ENCODE measurements around the gene ATP8A2. TPM values are rescaled to one million over a fixed set of nuclear protein-coding genes. Genes with fewer than 3 reads are reported as not detected.
A peak's percentile ranks its signal among the peaks of the same experiment; 100 is the strongest.

Gene ATP8A2
- total RNA-seq, 6 donors from 2014 or later = 0.55 to 1.5 (median 0.87) TPM

- H3K36me3 ChIP-seq = no peaks in the 10 kb centered on the region
- no peak for TF ChIP-seq POLR2A (IDR thresholded peaks at IDR 0.05)
- TF ChIP-seq CTCF (IDR thresholded peaks at IDR 0.05) = no peak
- no peak for TF ChIP-seq EP300 (IDR thresholded peaks at IDR 0.05)
- no peak for TF ChIP-seq POLR2AphosphoS5 (IDR thresholded peaks at IDR 0.05)
- H3K4me1 ChIP-seq = peaks cover 0 to 7% (median 0%) of the 10 kb centered on the region in 4 donors
- WGBS, 2 donors = 60 to 67% methylated on average over 2 of the region's 2 CpGs
- no peaks in the 10 kb centered on the region for H3K27me3 ChIP-seq
- no peak overlapping the region for H3K4me3 ChIP-seq
- no peak overlapping the region for H3K27ac ChIP-seq
- ATAC-seq (ENCODE audit: low FRiP score in 2 of 2) (no peak), DNase-seq (no peak)
- H3K9me3 ChIP-seq = no peaks in the 10 kb centered on the region
Measured at GRCh38 chr13:25840931-25841330, 469.2 kb downstream of the ATP8A2 start.

DNA sequence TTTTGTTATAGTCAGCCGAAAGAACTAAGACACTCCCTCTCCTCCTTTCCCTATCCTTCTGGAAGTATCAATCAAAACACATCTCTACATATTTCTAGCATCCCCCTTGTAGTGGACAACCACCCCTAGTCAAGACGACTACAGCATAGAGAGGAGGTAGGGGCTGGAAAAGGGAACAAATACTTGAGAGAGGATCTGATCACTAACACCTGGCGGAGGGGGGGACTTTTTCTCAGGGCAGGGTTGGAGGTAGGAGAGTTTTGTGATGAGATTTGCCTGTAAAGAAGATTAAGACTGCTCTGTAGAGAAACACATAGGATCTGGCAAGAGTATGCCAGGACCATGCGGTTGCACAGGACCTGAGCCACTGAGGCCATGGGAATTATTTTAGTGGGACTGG is 471.9 kb downstream of the ATP8A2 start:
- Histone ChIP-seq H3K27ac (no peak overlapping the region), H3K9me3 (no peaks in the 10 kb centered on the region), H3K36me3 (no peaks in the 10 kb centered on the region), H3K27me3 (no peaks in the 10 kb centered on the region), H3K4me3 (no peak overlapping the region), H3K4me1 (peaks cover 0 to 17% (median 0%) of the 10 kb centered on the region in 4 donors)
- no peak for DNase-seq
- WGBS, 2 donors = 84 to 90% methylated on average over 4 of the region's 4 CpGs
- TF ChIP-seq POLR2AphosphoS5 (IDR thresholded peaks at IDR 0.05) (no peak), EP300 (IDR thresholded peaks at IDR 0.05) (no peak), POLR2A (IDR thresholded peaks at IDR 0.05) (no peak)
- ATAC-seq (ENCODE audit: low FRiP score in 2 of 2) = no peak

- Histone ChIP-seq H3K27ac (peak overlapping the region in 1 of 4 donors; percentile 37), H3K9me3 (no peaks in the 10 kb centered on the region), H3K4me3 (no peak overlapping the region), H3K36me3 (no peaks in the 10 kb centered on the region), H3K4me1 (peaks cover 0 to 17% (median 0%) of the 10 kb centered on the region in 4 donors), H3K27me3 (no peaks in the 10 kb centered on the region)
- WGBS, 2 donors = 57 to 59% methylated on average over 7 of the region's 7 CpGs
- TF ChIP-seq POLR2A (IDR thresholded peaks at IDR 0.05) = no peak
- no peak for TF ChIP-seq EP300 (IDR thresholded peaks at IDR 0.05)
- no peak for TF ChIP-seq CTCF (IDR thresholded peaks at IDR 0.05)
- no peak for TF ChIP-seq POLR2AphosphoS5 (IDR thresholded peaks at IDR 0.05)
- DNase-seq = peak in 1 of 2 donors; percentile 35
- no peak for ATAC-seq (ENCODE audit: low FRiP score in 2 of 2)
Measured at GRCh38 chr13:25844559-25845434, 473.0 kb downstream of the ATP8A2 start.

DNA sequence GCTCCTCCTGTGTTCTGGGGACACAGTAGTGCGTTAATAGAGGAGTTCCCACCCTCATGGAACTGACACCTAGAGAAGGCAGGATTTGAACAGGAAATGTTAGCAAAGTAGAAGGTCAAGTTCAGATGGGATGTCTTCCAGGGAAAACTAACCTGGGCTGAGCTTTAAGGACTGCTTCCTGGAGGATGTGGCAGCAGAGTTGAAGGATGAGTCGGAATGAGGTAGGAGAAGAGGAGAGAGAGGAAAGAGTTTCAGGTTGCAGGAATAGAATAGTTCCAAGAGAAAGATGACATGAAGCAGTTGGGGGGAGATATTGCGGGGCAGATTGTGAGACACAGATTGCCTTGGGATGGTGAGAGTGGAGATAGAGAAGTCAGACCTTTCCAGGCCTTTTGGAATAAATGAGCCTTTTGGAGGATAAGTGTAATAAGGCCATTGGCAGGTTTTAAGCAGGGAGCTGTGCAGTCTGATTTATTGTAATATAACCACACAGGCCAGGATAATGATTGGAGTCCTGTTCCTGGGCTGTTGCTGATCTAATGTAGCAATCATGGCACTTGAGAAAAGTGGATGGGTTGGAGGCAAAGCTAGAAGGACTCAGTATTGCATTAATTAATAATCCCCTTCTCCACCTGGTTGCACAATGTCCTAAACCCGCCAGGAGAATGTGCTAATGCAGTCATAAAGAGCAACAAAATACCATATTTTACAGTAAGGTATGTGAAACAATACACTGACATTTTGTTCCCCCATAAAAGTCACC is 474.6 kb downstream of the ATP8A2 start:
- ATAC-seq (ENCODE audit: low FRiP score in 2 of 2) (peak in 1 of 2 donors; percentile 40), DNase-seq (peak in 1 of 2 donors; percentile 58)
- no peaks in the 10 kb centered on the region for H3K36me3 ChIP-seq
- H3K4me1 ChIP-seq = peaks cover 0 to 17% (median 0%) of the 10 kb centered on the region in 4 donors
- H3K27ac ChIP-seq = peak overlapping the region in 2 of 4 donors; percentile 4 to 37
- 76 to 79% methylated on average over 4 of the region's 4 CpGs for WGBS, 2 donors
- H3K4me3 ChIP-seq = no peak overlapping the region
- no peaks in the 10 kb centered on the region for H3K27me3 ChIP-seq
- H3K9me3 ChIP-seq = no peaks in the 10 kb centered on the region
- TF ChIP-seq CTCF (IDR thresholded peaks at IDR 0.05) (no peak), POLR2A (IDR thresholded peaks at IDR 0.05) (no peak), POLR2AphosphoS5 (IDR thresholded peaks at IDR 0.05) (no peak), EP300 (IDR thresholded peaks at IDR 0.05) (no peak)

DNA sequence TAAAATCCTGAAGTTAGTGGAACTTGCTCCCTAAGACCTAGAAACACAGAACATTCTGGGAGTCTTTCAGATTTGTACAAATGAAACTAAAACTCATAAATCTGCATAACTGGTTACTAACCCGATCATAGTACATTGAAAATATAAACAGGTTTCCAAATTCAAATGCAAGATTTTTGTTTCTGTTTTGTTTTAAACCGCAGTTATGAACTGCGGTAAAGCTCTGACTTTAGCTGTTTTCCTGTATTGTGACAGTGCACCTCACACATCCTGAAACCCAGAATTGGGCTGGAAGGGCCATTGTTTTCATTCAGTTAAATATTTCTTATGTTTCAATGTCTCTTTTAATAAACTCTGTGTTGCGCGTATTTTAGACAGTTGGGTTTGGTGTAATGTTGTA is 475.4 kb downstream of the ATP8A2 start:
- ATAC-seq (ENCODE audit: low FRiP score in 2 of 2) (no peak), DNase-seq (no peak)
- peaks cover 0 to 17% (median 0%) of the 10 kb centered on the region in 4 donors for H3K4me1 ChIP-seq
- peak overlapping the region in 2 of 4 donors; percentile 25 to 37 for H3K27ac ChIP-seq
- 59 to 60% methylated on average over 5 of the region's 5 CpGs for WGBS, 2 donors
- TF ChIP-seq EP300 (IDR thresholded peaks at IDR 0.05) (no peak), POLR2A (IDR thresholded peaks at IDR 0.05) (no peak), POLR2AphosphoS5 (IDR thresholded peaks at IDR 0.05) (no peak), CTCF (IDR thresholded peaks at IDR 0.05) (no peak)
- H3K36me3 ChIP-seq = no peaks in the 10 kb centered on the region
- no peak overlapping the region for H3K4me3 ChIP-seq
- no peaks in the 10 kb centered on the region for H3K9me3 ChIP-seq
- no peaks in the 10 kb centered on the region for H3K27me3 ChIP-seq

Data from upper lobe of left lung (tissue), 6 donors.